ENCODE data around the gene SLC6A20. TPM values are rescaled to one million over a fixed set of nuclear protein-coding genes. Genes with fewer than 3 reads are reported as not detected.

The SLC6A20 gene
- total RNA-seq, 1 experiment from 2014 or later: 0.10 TPM

GRCh38 chr3:45783667-45784066, 12.7 kb downstream of the SLC6A20 start:
- no peak for DNase-seq (ENCODE audit: low read depth)
- in situ Hi-C loops (cut with HindIII; ENCODE audit: low pct_unique_long_range_greater_than_20kb, low sequenced_read_pairs): no loop called here

- in situ Hi-C loops (cut with HindIII; ENCODE audit: low pct_unique_long_range_greater_than_20kb, low sequenced_read_pairs): no loop called here
- no peak for DNase-seq (ENCODE audit: low read depth)
These were observed 14.0 kb downstream of the SLC6A20 start for GRCh38 chr3:45782381-45782780.

- in situ Hi-C loops (cut with HindIII; ENCODE audit: low pct_unique_long_range_greater_than_20kb, low sequenced_read_pairs): no loop called here
- no peak for DNase-seq (ENCODE audit: low read depth)
These were observed 14.5 kb downstream of the SLC6A20 start for GRCh38 chr3:45781841-45782240.

GRCh38 chr3:45781271-45781670, 15.1 kb downstream of the SLC6A20 start:
- in situ Hi-C loops (cut with HindIII; ENCODE audit: low pct_unique_long_range_greater_than_20kb, low sequenced_read_pairs): no loop called here

GRCh38 chr3:45779746-45780735, 16.3 kb downstream of the SLC6A20 start:
- DNase-seq (ENCODE audit: low read depth): no peak
- in situ Hi-C loops (cut with HindIII; ENCODE audit: low pct_unique_long_range_greater_than_20kb, low sequenced_read_pairs): no loop called here

More at GRCh38 chr3:45781271-45781670, 15.1 kb downstream of the SLC6A20 start:
- DNase-seq (ENCODE audit: low read depth): no peak

- no peak for DNase-seq (ENCODE audit: low read depth)
- in situ Hi-C loops (cut with HindIII; ENCODE audit: low pct_unique_long_range_greater_than_20kb, low sequenced_read_pairs): no loop called here
These were observed 17.6 kb downstream of the SLC6A20 start for GRCh38 chr3:45778761-45779201.

- in situ Hi-C loops (cut with HindIII; ENCODE audit: low pct_unique_long_range_greater_than_20kb, low sequenced_read_pairs): no loop called here
- no peak for DNase-seq (ENCODE audit: low read depth)
These were observed 18.5 kb downstream of the SLC6A20 start for GRCh38 chr3:45777746-45778386.

- DNase-seq (ENCODE audit: low read depth): no peak
- in situ Hi-C loops (cut with HindIII; ENCODE audit: low pct_unique_long_range_greater_than_20kb, low sequenced_read_pairs): no loop called here
These were observed 19.1 kb downstream of the SLC6A20 start for GRCh38 chr3:45777111-45777745.

- in situ Hi-C loops (cut with HindIII; ENCODE audit: low pct_unique_long_range_greater_than_20kb, low sequenced_read_pairs): no loop called here
- DNase-seq (ENCODE audit: low read depth): no peak
These were observed 19.7 kb downstream of the SLC6A20 start for GRCh38 chr3:45776611-45777010.

GRCh38 chr3:45776301-45776595, 20.1 kb downstream of the SLC6A20 start:
- in situ Hi-C loops (cut with HindIII; ENCODE audit: low pct_unique_long_range_greater_than_20kb, low sequenced_read_pairs): no loop called here

GRCh38 chr3:45775571-45776300, 20.6 kb downstream of the SLC6A20 start:
- in situ Hi-C loops (cut with HindIII; ENCODE audit: low pct_unique_long_range_greater_than_20kb, low sequenced_read_pairs): no loop called here
- no peak for DNase-seq (ENCODE audit: low read depth)

More at GRCh38 chr3:45776301-45776595, 20.1 kb downstream of the SLC6A20 start:
- DNase-seq (ENCODE audit: low read depth): no peak

GRCh38 chr3:45774581-45775521, 21.5 kb downstream of the SLC6A20 start:
- in situ Hi-C loops (cut with HindIII; ENCODE audit: low pct_unique_long_range_greater_than_20kb, low sequenced_read_pairs): no loop called here
- DNase-seq (ENCODE audit: low read depth): no peak

GRCh38 chr3:45773714-45774449, 22.5 kb downstream of the SLC6A20 start:
- no peak for DNase-seq (ENCODE audit: low read depth)
- in situ Hi-C loops (cut with HindIII; ENCODE audit: low pct_unique_long_range_greater_than_20kb, low sequenced_read_pairs): no loop called here

GRCh38 chr3:45773072-45773471, 23.3 kb downstream of the SLC6A20 start:
- DNase-seq (ENCODE audit: low read depth): no peak
- in situ Hi-C loops (cut with HindIII; ENCODE audit: low pct_unique_long_range_greater_than_20kb, low sequenced_read_pairs): no loop called here

GRCh38 chr3:45772341-45773035, 23.8 kb downstream of the SLC6A20 start:
- in situ Hi-C loops (cut with HindIII; ENCODE audit: low pct_unique_long_range_greater_than_20kb, low sequenced_read_pairs): no loop called here
- no peak for DNase-seq (ENCODE audit: low read depth)

- no peak for DNase-seq (ENCODE audit: low read depth)
- in situ Hi-C loops (cut with HindIII; ENCODE audit: low pct_unique_long_range_greater_than_20kb, low sequenced_read_pairs): no loop called here
These were observed 24.5 kb downstream of the SLC6A20 start for GRCh38 chr3:45771831-45772230.

Data from Caki2 (cell line).